Hepatocyte (in vitro differentiated cells): ENCODE data around the gene MOK. TPM values are rescaled to one million over a fixed set of nuclear protein-coding genes. Genes with fewer than 3 reads are reported as not detected.

ENCODE experiments used
- DNase-seq: peaks from one replicate; pipeline ENCODE4 v3.0.0-alpha.2; 2016; ENCODE audit warnings: low spot score
- H2AFZ ChIP-seq: fragments of 200-600 bp; sonication (generic); 2 replicates; pipeline ENCODE4 v1.6.0; 2016; ENCODE audit warnings: antibody characterized with exemption, mild to moderate bottlenecking
- H3K27ac ChIP-seq: fragments of 200-600 bp; sonication (generic); 2 replicates; pipeline ENCODE4 v1.5.1; 2016; ENCODE audit warnings: mild to moderate bottlenecking
- H3K27me3 ChIP-seq: fragments of 200-600 bp; sonication (generic); 2 replicates; pipeline ENCODE4 v1.6.1; 2016
- H3K36me3 ChIP-seq: fragments of 200-600 bp; sonication (generic); replicated peaks from 2 replicates; pipeline ENCODE4 v1.5.1; 2016; ENCODE audit warnings: low read depth; ENCODE audit not compliant: insufficient read depth
- H3K4me1 ChIP-seq: fragments of 200-600 bp; sonication (generic); 2 replicates; pipeline ENCODE4 v1.5.1; 2016; ENCODE audit warnings: mild to moderate bottlenecking, moderate library complexity; ENCODE audit not compliant: insufficient read depth
- H3K4me2 ChIP-seq: fragments of 200-600 bp; sonication (generic); 2 replicates; pipeline ENCODE4 v1.6.0; 2016
- H3K4me3 ChIP-seq: fragments of 200-600 bp; sonication (generic); 2 replicates; pipeline ENCODE4 v1.5.1; 2016; ENCODE audit warnings: mild to moderate bottlenecking
- H3K79me2 ChIP-seq: fragments of 200-600 bp; sonication (generic); 2 replicates; pipeline ENCODE4 v1.6.0; 2017; ENCODE audit warnings: mild to moderate bottlenecking
- H3K9me2 ChIP-seq: fragments of 200-600 bp; sonication (generic); replicated peaks from 2 replicates; pipeline ENCODE4 v1.6.0; 2017; ENCODE audit warnings: mild to moderate bottlenecking; ENCODE audit not compliant: insufficient read depth
- H3K9me3 ChIP-seq: fragments of 200-600 bp; sonication (generic); 2 replicates; pipeline ENCODE4 v1.5.1; 2016; ENCODE audit warnings: low read depth, mild to moderate bottlenecking
- H4K20me1 ChIP-seq: fragments of 200-600 bp; sonication (generic); 2 replicates; pipeline ENCODE4 v1.6.0; 2016; ENCODE audit warnings: mild to moderate bottlenecking; ENCODE audit not compliant: insufficient read depth, poor library complexity, severe bottlenecking
- CTCF ChIP-seq: fragments of 200-600 bp; sonication (generic); IDR thresholded peaks from 2 replicates; pipeline ENCODE4 v1.5.1; 2016; ENCODE audit warnings: antibody characterized with exemption, mild to moderate bottlenecking; ENCODE audit not compliant: poor library complexity
- EZH2 ChIP-seq: fragments of 200-600 bp; sonication (generic); IDR thresholded peaks from 2 replicates; pipeline ENCODE4 v1.6.1; 2016; ENCODE audit warnings: antibody characterized with exemption, mild to moderate bottlenecking, borderline replicate concordance
- EZH2phosphoT487 ChIP-seq: fragments of 200-600 bp; sonication (generic); IDR thresholded peaks from one replicate; pipeline ENCODE4 v1.6.1; 2018; ENCODE audit warnings: antibody characterized with exemption, mild to moderate bottlenecking, low read depth, moderate library complexity; ENCODE audit not compliant: unreplicated experiment, severe bottlenecking
- WGBS: methylation state at CpG from one replicate; pipeline ENCODE4 v1.1.6; 2016; ENCODE audit warnings: low lambda C conversion rate; ENCODE audit errors: missing lambda C conversion rate; 5-methylcytosine and 5-hydroxymethylcytosine counted together
- polyA plus RNA-seq: library from polyadenylated mRNA; unstranded; fragments of >200 nt; fragmentation: Nextera tagmentation; extraction: Ambion mirVana; gene quantifications from 2 replicates; pipeline ENCODE4 v1.2.1, GENCODE V29; 2016
- total RNA-seq: library from RNA; depleted of rRNA; stranded (reverse); fragments of >200 nt; gene quantifications from 2 replicates; pipeline ENCODE4 v1.2.3, GENCODE V29; 2014

Gene MOK
- total and polyA plus RNA-seq, 2 experiments from 2014 or later = 9.3 to 13.5 TPM

GRCh38 chr14:102218688-102219087, 86.3 kb downstream of the MOK start:
- H3K4me3 ChIP-seq = no peak overlapping the region
- no peak overlapping the region for H2AFZ ChIP-seq
- H3K4me1 ChIP-seq = peaks cover 10% of the 10 kb centered on the region
- no peak overlapping the region for H3K4me2 ChIP-seq
- DNase-seq = no peak
- whole genome bisulfite sequencing = 91% methylated on average over 16 of the region's 16 CpGs
- peaks cover 28% of the 10 kb centered on the region for H3K79me2 ChIP-seq
- TF ChIP-seq CTCF = no peak
- no peak for TF ChIP-seq EZH2phosphoT487
- TF ChIP-seq EZH2 = no peak
- H4K20me1 ChIP-seq = peaks cover 22% of the 10 kb centered on the region
- no peaks in the 10 kb centered on the region for H3K9me3 ChIP-seq
- H3K9me2 ChIP-seq = no peaks in the 10 kb centered on the region
- H3K27me3 ChIP-seq = no peaks in the 10 kb centered on the region
- H3K27ac ChIP-seq = no peak overlapping the region
- no peaks in the 10 kb centered on the region for H3K36me3 ChIP-seq

- H3K4me1 ChIP-seq = peaks cover 10% of the 10 kb centered on the region
- H3K9me2 ChIP-seq = no peaks in the 10 kb centered on the region
- H3K27ac ChIP-seq = no peak overlapping the region
- peaks cover 30% of the 10 kb centered on the region for H3K79me2 ChIP-seq
- no peak overlapping the region for H2AFZ ChIP-seq
- peaks cover 29% of the 10 kb centered on the region for H4K20me1 ChIP-seq
- no peaks in the 10 kb centered on the region for H3K36me3 ChIP-seq
- no peaks in the 10 kb centered on the region for H3K27me3 ChIP-seq
- no peak for DNase-seq
- TF ChIP-seq EZH2 (no peak), CTCF (no peak), EZH2phosphoT487 (no peak)
- no peak overlapping the region for H3K4me2 ChIP-seq
- no peaks in the 10 kb centered on the region for H3K9me3 ChIP-seq
- 98% methylated on average over 14 of the region's 14 CpGs for WGBS
- no peak overlapping the region for H3K4me3 ChIP-seq
Observed at GRCh38 chr14:102217987-102218421, 87.0 kb downstream of the MOK start.

GRCh38 chr14:102217399-102217798, 87.6 kb downstream of the MOK start:
- no peak for DNase-seq
- H3K9me3 ChIP-seq = no peaks in the 10 kb centered on the region
- no peaks in the 10 kb centered on the region for H3K9me2 ChIP-seq
- no peak overlapping the region for H3K27ac ChIP-seq
- no peaks in the 10 kb centered on the region for H3K36me3 ChIP-seq
- 97% methylated on average over 10 of the region's 10 CpGs for WGBS
- H2AFZ ChIP-seq = no peak overlapping the region
- H4K20me1 ChIP-seq = peaks cover 29% of the 10 kb centered on the region
- H3K27me3 ChIP-seq = no peaks in the 10 kb centered on the region
- H3K4me1 ChIP-seq = peaks cover 10% of the 10 kb centered on the region
- H3K4me2 ChIP-seq = no peak overlapping the region
- H3K79me2 ChIP-seq = peaks cover 32% of the 10 kb centered on the region
- H3K4me3 ChIP-seq = no peak overlapping the region
- TF ChIP-seq EZH2 = no peak
- no peak for TF ChIP-seq CTCF
- no peak for TF ChIP-seq EZH2phosphoT487
